HG03565 (cell line): ENCODE data around the gene ZIC5.

Source experiments
- ATAC-seq: cut with Tn5 transposase; IDR thresholded peaks from one replicate; pipeline ENCODE4 v1.9.1; 2021; ENCODE audit warnings: mild to moderate bottlenecking, moderate library complexity; ENCODE audit not compliant: unreplicated experiment

ZIC5 gene

DNA sequence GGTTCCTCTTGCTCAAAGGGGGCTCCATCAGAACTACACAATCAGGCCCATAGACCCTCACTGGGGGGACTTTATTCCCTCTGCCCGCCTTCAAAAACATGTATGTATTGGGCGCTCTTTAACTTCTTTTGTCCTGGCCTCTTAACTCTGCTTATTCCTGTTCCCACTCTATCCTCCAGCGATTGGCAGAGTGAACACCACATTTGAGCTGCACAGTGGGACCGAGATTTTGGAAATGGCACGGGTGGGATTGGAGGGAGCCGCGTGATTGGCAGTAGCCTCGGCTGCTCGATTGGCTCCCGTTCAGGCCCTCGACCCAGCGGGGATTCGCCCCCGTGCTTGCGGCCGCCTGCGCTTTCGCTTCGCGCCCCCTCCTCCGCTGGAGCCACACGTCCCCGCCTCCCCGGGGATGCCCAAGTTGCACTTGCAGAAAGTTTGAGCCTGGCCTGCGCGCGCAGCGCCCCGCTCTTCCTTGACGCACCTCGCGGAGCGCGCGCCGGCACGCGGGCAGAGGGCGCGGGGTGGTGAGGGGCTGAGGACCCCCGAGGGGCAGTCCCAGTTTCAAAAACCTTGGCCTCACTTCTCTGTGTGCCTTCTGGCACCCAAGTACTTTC lies at the start of gene ZIC5:
TSS of gene ZIC5 (minus strand) at position 192 of the 614 bp plus-strand sequence. CDS start at position 28, 164 bp downstream.
- no peak for ATAC-seq

DNA sequence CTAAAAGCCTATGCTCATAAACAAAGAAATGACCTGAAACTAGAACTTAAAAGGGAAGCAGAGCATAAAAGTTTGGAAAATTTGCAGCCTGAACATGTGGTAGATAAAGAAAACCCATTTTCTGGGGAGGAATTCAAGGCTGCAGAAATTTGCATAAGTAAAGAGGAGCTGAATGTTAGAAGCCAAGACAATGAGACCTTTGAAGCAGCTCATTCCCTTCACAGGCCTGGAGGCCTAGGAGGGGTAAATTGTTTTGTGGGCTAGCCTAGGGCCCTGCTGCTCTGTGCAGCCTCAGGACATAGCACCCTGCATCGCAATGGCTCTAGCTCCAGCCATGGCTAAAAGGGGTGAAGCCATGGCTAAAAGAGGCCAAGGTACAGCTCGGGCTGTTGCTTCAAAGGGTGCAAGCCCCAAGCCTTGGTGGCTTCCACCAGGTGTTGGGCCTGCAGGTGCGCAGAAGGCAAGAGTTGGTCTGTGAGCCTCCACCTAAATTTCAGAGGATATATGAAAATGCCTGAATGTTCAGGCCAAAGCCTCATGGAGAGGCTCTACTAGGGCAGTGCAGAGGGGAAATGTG lies 48.3 kb upstream of the ZIC5 start:
- ATAC-seq, result no peak

- ATAC-seq, result no peak
Observed at GRCh38 chr13:100014621-100015020, 43.1 kb upstream of the ZIC5 start.

- no peak for ATAC-seq
Observed at GRCh38 chr13:99998261-99998660, 26.7 kb upstream of the ZIC5 start.

- ATAC-seq, result no peak
Observed at GRCh38 chr13:99997702-99998214, 26.2 kb upstream of the ZIC5 start.

- ATAC-seq, result no peak
Observed at GRCh38 chr13:99996381-99996973, 24.9 kb upstream of the ZIC5 start.

DNA sequence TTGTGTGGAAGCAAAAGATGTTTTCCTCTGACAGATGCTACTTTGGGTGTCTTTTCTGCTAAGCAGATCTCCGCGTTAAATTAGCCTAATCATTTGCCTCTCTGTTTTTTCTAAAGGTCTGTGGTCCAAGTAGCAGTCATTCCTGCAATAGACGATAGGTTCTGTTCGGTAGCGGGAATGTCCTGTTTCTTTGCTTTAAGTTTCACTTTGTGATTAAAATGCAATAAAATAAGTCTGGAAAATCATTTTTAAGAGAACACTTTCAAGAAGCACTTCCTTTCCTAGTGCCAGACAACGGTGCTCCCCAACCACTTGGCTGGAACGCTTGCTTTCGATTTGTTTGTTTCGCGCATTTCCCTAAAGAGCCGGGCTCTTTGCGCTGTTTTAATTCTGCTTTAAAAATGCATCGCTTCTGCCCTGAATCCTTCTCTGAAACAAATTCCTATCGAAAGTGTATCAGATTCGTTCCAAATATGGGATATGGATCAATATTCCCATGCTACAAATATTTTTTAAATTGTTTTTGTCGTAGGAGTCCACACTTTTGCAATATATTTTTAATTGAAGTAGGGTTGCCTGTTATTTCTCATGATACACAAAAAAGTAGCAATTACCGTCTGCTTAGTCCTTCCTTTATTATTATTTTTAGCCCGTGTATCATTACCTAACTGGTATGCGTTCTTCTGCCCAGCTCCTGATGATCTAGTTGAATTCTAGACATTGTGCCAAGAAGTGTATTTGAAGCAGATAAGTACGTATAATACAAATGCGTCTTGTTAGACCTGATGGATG lies 24.2 kb upstream of the ZIC5 start:
- ATAC-seq, result no peak

DNA sequence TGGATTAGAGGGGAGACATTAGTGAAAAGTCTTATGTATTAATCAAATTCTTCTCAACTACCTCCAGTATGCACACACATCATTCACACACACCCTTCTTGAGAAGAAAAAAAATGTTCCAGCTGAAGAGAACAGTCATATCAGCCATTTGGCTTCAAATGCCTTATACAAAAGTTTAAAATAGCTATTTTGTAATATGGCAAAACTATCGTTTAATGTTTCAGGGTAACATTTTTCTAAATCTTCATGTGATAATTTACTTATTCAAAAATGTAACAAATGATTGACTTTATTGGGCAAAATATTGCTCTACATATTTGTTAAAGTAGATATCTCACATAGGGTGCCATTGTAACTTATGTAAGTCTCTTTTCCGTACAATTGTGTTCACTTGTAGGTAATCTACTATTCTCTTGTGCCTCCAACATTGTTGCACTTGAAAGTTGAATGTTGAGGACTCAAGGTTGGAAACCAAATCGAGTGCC lies 23.6 kb upstream of the ZIC5 start:
- no peak for ATAC-seq

DNA sequence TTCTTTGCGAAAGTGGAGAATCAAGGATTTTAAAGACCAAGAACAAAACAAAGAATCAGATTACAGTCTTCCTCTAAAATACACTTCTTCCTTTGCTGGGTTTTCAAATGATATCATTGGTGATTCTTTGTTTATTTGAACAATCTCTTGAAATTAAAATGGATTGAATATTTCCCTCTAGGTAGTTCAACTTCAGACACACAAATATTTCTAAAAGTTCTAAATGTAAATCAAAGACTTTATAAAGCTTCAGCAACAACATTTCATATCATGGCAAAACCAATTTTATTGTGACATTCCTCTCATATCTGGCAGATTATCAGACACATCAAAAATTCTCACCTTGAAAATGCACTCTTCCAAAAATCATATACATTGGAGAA lies 23.1 kb upstream of the ZIC5 start:
- no peak for ATAC-seq

DNA sequence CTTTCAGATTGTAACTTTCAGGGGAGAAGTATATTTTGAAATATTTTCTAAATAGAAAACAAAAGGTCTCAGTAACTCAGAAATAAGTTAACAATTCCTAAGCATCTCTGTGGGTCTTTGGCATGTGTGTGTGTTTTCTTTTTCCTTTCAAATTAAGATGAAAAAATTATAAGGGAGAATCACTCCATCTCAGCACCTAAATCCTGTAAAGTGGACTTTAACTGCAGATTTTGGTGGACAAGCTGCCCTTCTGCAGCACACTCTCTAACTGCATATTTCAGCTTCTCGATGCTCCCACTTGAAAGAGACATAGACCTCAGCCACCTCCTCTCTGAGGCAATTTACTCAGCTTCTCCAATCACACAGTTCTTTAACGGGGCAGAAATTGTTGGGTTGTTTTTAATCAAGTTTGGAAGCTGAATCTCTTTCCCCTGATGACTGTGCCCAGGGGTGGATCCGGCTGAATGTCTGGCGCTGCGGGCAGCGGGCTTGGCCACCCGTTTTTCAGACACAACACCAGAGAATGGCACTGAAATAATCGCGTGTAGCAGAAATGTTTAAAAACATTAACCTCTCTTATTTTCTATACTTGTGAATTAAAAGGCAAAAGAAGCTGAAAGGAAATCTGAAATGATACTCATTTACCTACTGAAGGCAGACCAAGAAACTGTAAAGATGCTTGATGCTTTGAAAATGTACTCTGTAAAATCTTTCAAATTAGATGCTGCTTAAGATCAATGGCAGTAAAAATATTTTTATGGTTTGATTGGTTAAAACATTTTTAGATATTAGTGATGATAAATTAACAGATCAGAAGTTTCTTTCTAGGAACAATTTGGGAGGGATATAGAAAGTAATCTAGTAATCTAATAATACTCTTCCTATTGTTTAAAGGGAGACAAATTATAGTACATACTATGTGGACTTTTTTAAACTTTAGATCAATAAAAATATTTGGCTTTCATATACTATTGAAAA lies 22.4 kb upstream of the ZIC5 start:
- no peak for ATAC-seq

- no peak for ATAC-seq
Observed at GRCh38 chr13:99992949-99993351, 21.4 kb upstream of the ZIC5 start.

- ATAC-seq, result no peak
Observed at GRCh38 chr13:99991828-99992775, 20.5 kb upstream of the ZIC5 start.

DNA sequence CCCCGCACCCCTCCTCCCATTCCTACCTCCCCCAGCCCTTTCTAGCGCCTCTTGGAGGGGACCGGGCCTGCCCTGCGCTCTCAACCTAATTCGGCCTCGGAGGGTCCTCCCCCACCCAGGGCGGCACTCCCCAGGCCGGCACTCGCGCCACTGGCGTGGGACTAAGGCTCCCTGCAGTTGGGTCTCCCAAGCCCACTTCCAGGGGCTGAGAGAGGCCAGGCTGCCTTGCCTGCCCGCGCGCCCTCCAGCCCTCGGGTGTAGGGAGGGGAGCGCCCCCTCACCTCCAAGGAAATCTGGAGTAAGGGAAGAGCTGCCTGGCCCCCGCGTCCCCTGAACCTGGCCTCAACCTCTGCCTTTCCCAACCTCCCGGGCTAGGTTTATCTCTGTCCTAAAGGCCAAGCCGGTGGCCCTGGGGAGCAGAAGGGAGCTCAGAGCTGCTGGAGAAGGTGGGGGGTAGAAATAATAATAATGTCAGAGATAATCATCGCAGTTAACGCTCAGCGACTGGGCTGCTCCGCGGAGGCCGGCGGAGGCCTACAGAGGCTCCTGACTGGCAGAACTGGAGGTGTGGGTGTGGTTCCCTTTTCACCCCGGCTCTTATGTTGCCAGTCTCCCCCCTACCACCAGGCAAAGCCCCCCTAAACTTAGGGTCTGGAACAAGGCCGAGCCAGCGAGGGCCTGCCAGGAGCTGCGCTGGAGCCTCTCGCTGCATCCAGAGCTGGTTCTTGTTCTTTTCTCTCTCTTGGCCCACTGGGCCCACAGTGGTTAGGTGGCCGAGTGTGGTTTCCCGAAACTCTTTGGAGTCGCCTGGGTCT lies 19.7 kb upstream of the ZIC5 start:
- ATAC-seq, result no peak

DNA sequence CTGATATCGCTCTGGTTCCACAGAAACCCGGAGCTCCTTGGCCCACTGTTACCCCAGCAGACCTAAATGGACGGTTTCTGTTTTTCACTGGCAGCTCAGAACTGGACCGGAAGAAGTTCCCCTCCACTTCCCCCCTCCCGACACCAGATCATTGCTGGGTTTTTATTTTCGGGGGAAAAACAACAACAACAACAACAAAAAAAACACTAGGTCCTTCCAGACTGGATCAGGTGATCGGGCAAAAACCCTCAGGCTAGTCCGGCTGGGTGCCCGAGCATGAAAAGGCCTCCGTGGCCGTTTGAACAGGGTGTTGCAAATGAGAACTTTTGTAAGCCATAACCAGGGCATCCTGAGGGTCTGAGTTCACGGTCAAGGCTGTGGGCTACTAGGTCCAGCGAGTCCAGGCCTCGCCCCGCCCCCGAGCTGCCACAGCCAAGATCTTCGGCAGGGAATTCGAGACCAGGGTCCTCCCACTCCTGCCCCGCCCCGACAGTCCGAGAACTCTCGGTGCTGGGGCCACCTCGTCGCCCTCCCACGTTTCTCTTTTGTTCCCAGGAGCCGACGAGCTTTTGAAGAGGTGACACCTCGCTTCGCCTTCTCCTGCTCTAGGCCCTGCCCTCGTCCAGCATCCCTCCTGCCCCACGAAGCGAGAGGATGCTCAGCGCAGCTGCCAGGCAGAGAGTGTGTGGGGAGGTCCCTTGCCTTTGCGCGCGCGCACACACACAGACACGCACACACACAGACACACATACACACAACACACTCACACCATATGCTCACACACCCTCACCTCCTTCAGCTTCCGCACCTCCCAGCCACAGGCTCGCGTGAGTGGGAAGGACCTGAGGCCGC lies 18.8 kb upstream of the ZIC5 start:
- no peak for ATAC-seq

DNA sequence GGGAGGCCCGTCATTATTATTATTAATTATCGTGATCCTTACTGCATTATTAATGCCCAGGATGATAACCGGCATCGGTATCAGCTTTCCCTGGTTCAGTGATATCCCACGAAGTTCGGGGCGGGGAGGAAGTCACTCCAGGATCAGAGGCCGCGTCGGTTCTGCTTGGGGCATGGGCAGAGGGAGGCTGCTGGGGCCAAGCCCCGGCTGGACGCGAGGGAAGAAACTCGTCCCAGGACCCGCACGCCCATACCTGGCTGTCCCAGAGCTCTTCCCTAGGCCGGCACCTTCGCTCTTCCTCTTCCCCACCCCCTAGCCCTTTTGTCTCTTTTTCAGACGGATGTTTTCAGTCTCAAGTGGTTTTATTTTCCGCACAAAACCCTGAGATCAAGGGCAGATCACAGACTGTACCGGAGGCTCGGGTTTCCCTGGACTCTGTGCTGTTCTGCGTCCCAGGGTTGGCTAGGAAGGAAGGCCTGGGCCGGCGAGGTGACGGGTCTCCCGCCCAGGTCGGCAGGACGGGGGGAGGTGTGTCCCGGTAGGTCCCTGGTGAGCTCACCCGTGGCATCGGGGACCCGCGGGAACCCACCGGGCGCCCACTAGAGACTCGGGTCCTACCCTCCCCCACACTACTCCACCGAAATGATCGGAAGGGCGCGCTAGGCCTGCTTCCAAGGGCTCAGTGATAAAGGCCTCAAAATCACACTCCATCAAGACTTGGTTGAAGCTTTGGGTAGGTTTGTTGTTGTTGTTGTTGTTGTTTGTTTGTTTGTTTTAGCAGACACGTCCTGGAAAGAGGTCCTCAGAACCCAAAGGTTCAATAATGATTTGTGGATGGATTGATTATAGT lies 17.9 kb upstream of the ZIC5 start:
- ATAC-seq, result no peak

DNA sequence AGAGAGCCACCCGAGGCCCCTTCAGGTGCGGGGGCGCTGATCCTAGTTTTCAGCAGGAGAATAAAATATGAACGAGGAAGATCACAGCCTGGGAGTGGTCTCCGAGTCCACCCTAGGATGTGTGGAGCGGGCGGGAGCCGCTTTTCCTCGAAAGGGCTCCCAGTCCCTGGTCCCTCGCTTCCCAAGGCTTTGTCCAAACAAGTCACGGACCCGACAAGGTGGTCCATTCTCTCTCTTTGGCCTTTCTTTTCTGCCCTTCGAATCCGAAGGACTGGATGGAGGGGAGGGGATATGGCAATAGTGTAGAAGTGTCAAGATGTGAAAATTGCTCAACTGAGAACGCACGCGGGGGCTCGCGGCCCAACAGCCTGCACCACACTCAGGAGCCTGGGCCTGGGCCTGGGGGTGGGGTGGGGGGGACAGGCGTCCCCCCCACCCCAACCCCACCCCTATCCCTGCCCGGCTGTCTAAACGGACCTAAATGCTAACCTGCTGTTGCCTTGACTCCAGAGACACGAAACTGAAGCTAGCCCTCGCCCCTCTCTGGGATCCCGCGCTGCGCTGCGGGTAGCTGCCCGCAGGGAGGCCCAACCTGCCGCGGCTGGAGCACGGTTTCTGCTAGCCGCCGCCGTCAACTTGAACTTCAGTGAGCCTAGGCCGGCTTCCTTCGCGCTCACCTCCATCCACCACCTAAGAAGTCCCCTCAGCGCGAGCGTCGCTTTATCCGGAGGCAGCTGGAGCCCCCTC lies 17.1 kb upstream of the ZIC5 start:
- no peak for ATAC-seq
